Measurements from ENCODE around the gene TMEM161A.
"Not testable (repeated sequence)": the region's sequence is repeated elsewhere in the genome, so short reads cannot be mapped to it uniquely, and the experiment has no call there.

TMEM161A gene

GRCh38 chr19:19169236-19170052, 31.2 kb upstream of the TMEM161A start:
- no peaks in the 10 kb centered on the region for H3K36me3 Mint-ChIP-seq
- no peaks in the 10 kb centered on the region for H3K9me3 Mint-ChIP-seq
- no peak overlapping the region for H3K4me3 Mint-ChIP-seq
- no peak for DNase-seq
- peaks cover 21% of the 10 kb centered on the region for H3K27me3 Mint-ChIP-seq
- peaks cover 14% of the 10 kb centered on the region for H3K4me1 Mint-ChIP-seq
- CTCF ChIA-PET, result interaction anchor here (1.1 to 1.4 kb wide), 2 partner anchors 10 to 22 kb away, joined by 3 to 4 read pairs; no protein-coding TSS in a partner anchor
- no peak overlapping the region for H3K27ac Mint-ChIP-seq

- H3K9me3 Mint-ChIP-seq, result no peaks in the 10 kb centered on the region
- H3K4me1 Mint-ChIP-seq, result peaks cover 14% of the 10 kb centered on the region
- H3K4me3 Mint-ChIP-seq, result no peak overlapping the region
- peaks cover 21% of the 10 kb centered on the region for H3K27me3 Mint-ChIP-seq
- H3K27ac Mint-ChIP-seq, result no peak overlapping the region
- no peak for DNase-seq
- no peaks in the 10 kb centered on the region for H3K36me3 Mint-ChIP-seq
- CTCF ChIA-PET, result interaction anchor here (0.6 kb wide), 1 partner anchor 35 kb away, joined by 3 read pairs; no protein-coding TSS in a partner anchor
These were observed 29.3 kb upstream of the TMEM161A start for GRCh38 chr19:19167612-19168011.

GRCh38 chr19:19165396-19165795, 27.1 kb upstream of the TMEM161A start:
- Mint-ChIP-seq H3K36me3 (no peaks in the 10 kb centered on the region), H3K27me3 (peaks cover 13% of the 10 kb centered on the region), H3K9me3 (no peaks in the 10 kb centered on the region), H3K27ac (no peak overlapping the region), H3K4me1 (peaks cover 9% of the 10 kb centered on the region), H3K4me3 (no peak overlapping the region)
- no peak for DNase-seq
- CTCF ChIA-PET, result interaction anchor here (0.7 kb wide), 1 partner anchor 484 kb away, joined by 3 read pairs; no protein-coding TSS in a partner anchor

DNA sequence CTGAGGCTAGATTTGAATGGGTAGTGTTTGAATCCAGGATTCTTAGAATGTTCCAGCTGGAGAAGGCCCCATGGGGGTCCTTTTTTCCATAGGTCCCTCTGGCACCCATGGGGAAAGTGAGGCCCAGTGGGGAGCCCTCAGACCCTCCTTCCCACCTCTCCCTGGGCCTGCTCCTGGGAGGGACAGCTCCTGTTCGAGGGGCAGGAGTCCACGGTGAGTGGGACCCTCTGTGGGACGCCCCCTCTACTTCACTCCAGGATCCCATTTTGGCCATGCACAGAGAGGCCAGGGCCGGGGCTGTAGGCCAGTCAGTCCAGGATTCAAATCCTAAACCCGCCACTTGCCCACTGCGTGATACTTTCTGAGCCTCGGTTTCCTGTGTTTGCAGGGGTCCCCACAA, 24.2 kb upstream of the TMEM161A start:
- no peak for DNase-seq
- no peak overlapping the region for H3K4me3 Mint-ChIP-seq
- no peak overlapping the region for H3K27ac Mint-ChIP-seq
- H3K36me3 Mint-ChIP-seq, result no peaks in the 10 kb centered on the region
- H3K4me1 Mint-ChIP-seq, result no peaks in the 10 kb centered on the region
- CTCF ChIA-PET, result no interaction called here
- no peaks in the 10 kb centered on the region for H3K27me3 Mint-ChIP-seq
- H3K9me3 Mint-ChIP-seq, result no peaks in the 10 kb centered on the region

DNA sequence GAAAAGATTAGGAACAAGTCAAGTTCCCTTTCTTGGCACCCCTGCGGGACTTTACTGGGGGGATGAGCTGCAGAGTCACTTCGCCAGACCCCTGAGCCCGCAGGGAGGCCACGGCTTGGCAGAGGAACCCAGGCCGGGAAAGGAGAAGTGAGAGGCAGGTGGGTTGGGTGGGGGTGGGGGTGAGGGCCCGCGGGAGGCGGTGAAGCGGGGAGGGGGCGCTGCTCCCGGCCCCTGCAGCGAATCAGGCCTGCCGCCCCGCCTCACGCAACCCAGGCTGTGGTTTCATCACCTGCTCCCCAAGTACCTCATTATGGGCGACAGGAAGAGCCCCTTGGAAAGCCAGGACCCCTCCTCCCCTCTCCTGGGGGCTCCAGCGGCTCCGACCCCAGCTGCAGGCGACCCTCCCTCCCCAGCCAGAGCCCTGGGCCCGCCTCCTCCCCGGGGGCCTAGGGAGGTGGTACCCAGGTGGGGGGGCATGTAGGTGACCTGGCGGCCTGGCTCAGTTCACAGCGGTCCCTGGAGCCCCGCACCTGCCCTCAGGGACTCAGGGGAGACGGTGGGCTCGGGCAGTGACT, 22.3 kb upstream of the TMEM161A start:
- no peaks in the 10 kb centered on the region for H3K27me3 Mint-ChIP-seq
- H3K4me3 Mint-ChIP-seq, result no peak overlapping the region
- H3K36me3 Mint-ChIP-seq, result peaks cover 2% of the 10 kb centered on the region
- H3K27ac Mint-ChIP-seq, result no peak overlapping the region
- CTCF ChIA-PET, result interaction anchor here (1.1 kb wide), 1 partner anchor 14 kb away, joined by 3 read pairs; no protein-coding TSS in a partner anchor
- H3K9me3 Mint-ChIP-seq, result no peaks in the 10 kb centered on the region
- no peak for DNase-seq
- H3K4me1 Mint-ChIP-seq, result no peaks in the 10 kb centered on the region

DNA sequence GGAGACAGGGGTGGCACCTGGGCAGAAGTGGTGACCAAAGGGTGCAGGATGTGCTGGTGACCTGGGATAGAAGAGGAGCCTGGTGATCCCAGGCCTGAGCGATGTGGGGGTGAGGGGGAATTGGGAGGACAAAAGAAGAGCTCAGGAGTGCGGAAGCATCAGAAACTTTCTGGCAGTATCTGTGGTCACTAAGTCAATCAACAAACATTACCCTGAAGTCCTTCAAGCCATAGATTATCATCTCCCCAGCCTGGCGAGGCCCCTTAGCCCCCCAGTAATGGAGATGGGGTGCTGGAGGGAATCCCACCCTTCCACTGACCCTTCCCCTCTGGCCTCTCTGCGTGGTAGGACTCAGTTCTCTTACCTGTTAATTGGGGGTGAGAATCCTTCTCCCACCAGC, 21.3 kb upstream of the TMEM161A start:
- no peak for DNase-seq
- no peak overlapping the region for H3K4me3 Mint-ChIP-seq
- H3K4me1 Mint-ChIP-seq, result no peaks in the 10 kb centered on the region
- H3K27me3 Mint-ChIP-seq, result no peaks in the 10 kb centered on the region
- peaks cover 6% of the 10 kb centered on the region for H3K36me3 Mint-ChIP-seq
- CTCF ChIA-PET, result interaction anchor here (4.2 kb wide), 1 partner anchor 15 kb away, joined by 21 read pairs; no protein-coding TSS in a partner anchor
- no peak overlapping the region for H3K27ac Mint-ChIP-seq
- no peaks in the 10 kb centered on the region for H3K9me3 Mint-ChIP-seq

- no peak for DNase-seq
- Mint-ChIP-seq H3K27ac (no peak overlapping the region), H3K9me3 (no peaks in the 10 kb centered on the region), H3K27me3 (no peaks in the 10 kb centered on the region), H3K4me3 (no peak overlapping the region), H3K36me3 (peaks cover 6% of the 10 kb centered on the region), H3K4me1 (no peaks in the 10 kb centered on the region)
- CTCF ChIA-PET, result interaction anchor here (4.2 kb wide), 1 partner anchor 17 kb away, joined by 21 read pairs; no protein-coding TSS in a partner anchor
These were observed 19.5 kb upstream of the TMEM161A start for GRCh38 chr19:19157808-19158207.

GRCh38 chr19:19155495-19156219, 17.4 kb upstream of the TMEM161A start:
- peaks cover 6% of the 10 kb centered on the region for H3K36me3 Mint-ChIP-seq
- CTCF ChIA-PET, result interaction anchor here (1.3 to 4.2 kb wide), 3 partner anchors 9 to 19 kb away, joined by 4 to 21 read pairs (median 5); no protein-coding TSS in a partner anchor
- no peaks in the 10 kb centered on the region for H3K9me3 Mint-ChIP-seq
- DNase-seq, result no peak
- peak overlapping the region; percentile 16 for H3K27ac Mint-ChIP-seq
- no peaks in the 10 kb centered on the region for H3K4me1 Mint-ChIP-seq
- H3K27me3 Mint-ChIP-seq, result no peaks in the 10 kb centered on the region
- H3K4me3 Mint-ChIP-seq, result no peak overlapping the region

- Mint-ChIP-seq H3K27ac (no peak overlapping the region), H3K4me1 (no peaks in the 10 kb centered on the region), H3K36me3 (peaks cover 6% of the 10 kb centered on the region), H3K9me3 (no peaks in the 10 kb centered on the region), H3K4me3 (no peak overlapping the region), H3K27me3 (no peaks in the 10 kb centered on the region)
- DNase-seq, result no peak
- CTCF ChIA-PET, result interaction anchor here (1.2 kb wide), 1 partner anchor 9 kb away, joined by 4 read pairs; no protein-coding TSS in a partner anchor
These were observed 16.7 kb upstream of the TMEM161A start for GRCh38 chr19:19154768-19155494.

DNA sequence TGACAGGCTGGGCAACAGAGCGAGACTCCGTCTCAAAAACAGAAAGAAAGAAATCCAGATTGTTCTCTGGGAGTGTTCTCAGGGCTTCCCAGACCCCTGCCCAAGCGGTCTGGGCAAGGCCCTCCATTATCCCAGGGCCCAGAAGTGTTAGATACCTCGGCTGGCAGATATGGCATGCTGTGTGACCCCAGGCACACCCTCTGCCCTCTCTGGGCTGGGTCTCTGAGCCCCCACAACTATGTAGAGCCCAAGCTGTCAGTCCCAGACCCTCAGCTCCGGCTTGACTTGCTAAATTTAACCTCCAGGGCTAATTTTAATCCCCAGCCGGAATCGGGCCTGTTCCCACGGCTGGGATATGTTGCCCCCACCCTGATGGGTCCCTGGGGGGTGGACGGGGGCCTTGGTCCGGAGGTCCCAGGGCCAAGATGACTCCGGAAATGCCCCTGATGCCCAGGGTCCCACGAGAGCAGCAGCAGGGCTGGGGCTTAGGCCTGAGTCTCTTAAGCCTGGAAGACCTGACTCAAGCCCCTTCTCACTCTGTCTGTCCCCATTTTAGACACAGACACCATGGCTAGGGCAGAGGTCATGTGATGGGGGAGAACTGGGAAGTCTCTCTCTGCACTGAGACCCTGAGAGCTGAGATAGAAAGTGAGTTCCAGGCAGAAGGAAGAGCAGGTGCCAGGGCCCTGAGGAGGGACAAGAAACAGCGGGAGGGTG, 14.5 kb upstream of the TMEM161A start:
- CTCF ChIA-PET, result no interaction called here
- peaks cover 8% of the 10 kb centered on the region for H3K36me3 Mint-ChIP-seq

DNA sequence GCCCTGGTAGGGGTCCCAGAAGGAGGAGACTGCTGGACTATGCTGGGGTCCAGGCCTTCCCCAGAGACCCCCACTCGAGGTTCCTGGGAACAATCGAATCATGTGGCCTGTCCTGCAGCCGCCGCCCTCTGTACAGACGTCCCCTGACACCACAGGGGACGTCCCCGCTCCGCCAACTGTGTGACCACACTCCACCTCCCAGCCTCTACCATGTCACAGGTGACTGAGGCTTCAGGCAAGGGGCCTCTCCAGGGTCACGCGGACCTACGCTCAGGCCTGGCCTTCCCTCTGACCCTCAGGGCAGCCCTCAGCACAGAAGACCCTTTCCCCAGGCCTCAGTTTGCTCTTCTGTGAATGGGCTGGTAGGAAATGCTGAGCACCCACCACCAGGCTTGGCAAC, 13.1 kb upstream of the TMEM161A start:
- H3K27me3 Mint-ChIP-seq, result no peaks in the 10 kb centered on the region
- peaks cover 11% of the 10 kb centered on the region for H3K36me3 Mint-ChIP-seq
- H3K4me1 Mint-ChIP-seq, result no peaks in the 10 kb centered on the region
- no peak overlapping the region for H3K27ac Mint-ChIP-seq
- no peak for DNase-seq
- CTCF ChIA-PET, result no interaction called here
- no peak overlapping the region for H3K4me3 Mint-ChIP-seq
- no peaks in the 10 kb centered on the region for H3K9me3 Mint-ChIP-seq

More for the DNA sequence above, 14.5 kb upstream of the TMEM161A start:
- Mint-ChIP-seq H3K27ac (peak overlapping the region; percentile 37), H3K4me3 (no peak overlapping the region), H3K4me1 (no peaks in the 10 kb centered on the region), H3K27me3 (no peaks in the 10 kb centered on the region), H3K9me3 (no peaks in the 10 kb centered on the region)
- DNase-seq, result no peak

- Mint-ChIP-seq H3K27me3 (no peaks in the 10 kb centered on the region), H3K27ac (no peak overlapping the region), H3K4me3 (no peak overlapping the region), H3K4me1 (no peaks in the 10 kb centered on the region), H3K9me3 (no peaks in the 10 kb centered on the region), H3K36me3 (peaks cover 5% of the 10 kb centered on the region)
- no peak for DNase-seq
- CTCF ChIA-PET, result interaction anchor here (0.7 to 5.1 kb wide), 2 partner anchors 26 to 98 kb away, joined by 3 to 44 read pairs; no protein-coding TSS in a partner anchor
These were observed 11.2 kb upstream of the TMEM161A start for GRCh38 chr19:19149435-19149834.

GRCh38 chr19:19148504-19148903, 10.2 kb upstream of the TMEM161A start:
- DNase-seq, H3K36me3 Mint-ChIP-seq, H3K27ac Mint-ChIP-seq, H3K27me3 Mint-ChIP-seq, H3K4me1 Mint-ChIP-seq, H3K4me3 Mint-ChIP-seq, H3K9me3 Mint-ChIP-seq: not testable (repeated sequence)
- CTCF ChIA-PET, result interaction anchor here (1.2 to 5.1 kb wide), 3 partner anchors 21 to 76 kb away, joined by 4 to 44 read pairs (median 9); no protein-coding TSS in a partner anchor
